Stimulated activated CD8-positive, alpha-beta memory T cell treated with anti-CD3 and anti-CD28 coated beads, Interleukin-7, amount 100 ng/mL, for 4 hours (primary cell): ENCODE results near the gene ZNF501.

Experiments used
- DNase-seq, 2 donors: peaks; one replicate each; pipeline ENCODE4 v3.0.0-alpha.2; 2020; ENCODE audit warnings: low read depth in 2 of 2

ZNF501 gene

DNA sequence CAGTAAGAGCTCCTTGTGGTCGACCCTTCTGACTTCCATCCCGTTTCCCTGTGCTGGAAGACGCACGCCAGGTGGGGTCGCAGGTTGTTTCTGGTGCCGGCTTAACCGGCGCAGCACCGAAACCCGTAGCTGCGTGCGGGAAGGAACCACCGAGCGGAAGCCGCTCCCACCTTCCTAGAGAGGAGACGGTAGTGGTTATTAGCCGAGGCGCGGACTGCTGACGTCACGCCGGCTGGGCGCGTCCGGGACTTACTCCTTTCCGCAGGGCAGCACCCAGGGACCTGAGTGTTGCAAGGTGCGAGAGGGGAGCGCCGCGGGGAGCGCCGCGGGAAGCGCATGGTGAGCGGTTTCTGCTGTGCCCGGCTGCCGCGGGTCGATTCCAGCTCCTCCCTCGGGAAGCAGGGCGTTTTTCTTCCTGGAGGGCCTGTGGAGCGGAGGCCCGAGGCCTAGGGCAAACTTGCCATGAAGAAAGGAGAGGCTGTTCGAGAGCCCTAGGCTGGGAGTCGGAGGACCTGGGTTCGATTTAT is at the start of gene ZNF501:
Gene ZNF501, plus strand, starts transcription at position 252 of the 527 bp plus-strand sequence. CDS start 4,787 bp downstream, outside the sequence.
- peak; percentile 78 to 81 for DNase-seq

GRCh38 chr3:44680921-44681455 is 48.4 kb upstream of the ZNF501 start:
- no peak for DNase-seq

DNA sequence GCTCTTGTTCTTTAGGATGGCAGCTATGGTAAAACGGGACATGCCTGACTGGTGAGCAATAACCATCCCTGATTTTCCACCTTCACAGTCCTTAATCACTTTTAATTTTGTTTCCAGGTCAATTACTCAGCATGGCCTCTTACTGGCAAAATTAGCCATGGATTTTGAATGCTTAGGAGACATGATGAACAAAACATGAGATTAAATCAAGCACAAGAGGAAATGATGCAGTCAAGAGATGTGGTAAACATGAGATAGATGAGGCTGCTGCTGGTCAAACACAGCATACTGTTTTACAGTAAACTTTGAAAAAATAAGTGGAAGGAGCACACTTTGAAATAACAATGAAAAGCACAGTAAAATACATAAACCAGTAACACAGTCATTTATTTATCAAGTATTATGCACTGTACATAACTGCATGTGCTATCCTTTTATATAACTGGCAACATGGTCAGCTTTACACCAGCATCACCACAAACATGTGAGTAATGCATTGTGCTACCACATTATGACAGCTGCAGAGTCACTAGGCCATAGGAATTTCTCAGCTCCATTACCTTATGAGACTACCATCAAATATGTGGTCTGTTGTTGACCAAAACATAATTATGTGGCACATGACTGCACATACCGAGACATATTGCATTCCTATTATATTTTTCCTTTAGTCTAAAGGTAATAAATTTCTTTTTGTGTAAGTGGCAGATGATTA is 47.1 kb upstream of the ZNF501 start:
- no peak for DNase-seq

GRCh38 chr3:44685128-44685800 is 44.2 kb upstream of the ZNF501 start:
- peak; percentile 26 to 54 for DNase-seq

DNA sequence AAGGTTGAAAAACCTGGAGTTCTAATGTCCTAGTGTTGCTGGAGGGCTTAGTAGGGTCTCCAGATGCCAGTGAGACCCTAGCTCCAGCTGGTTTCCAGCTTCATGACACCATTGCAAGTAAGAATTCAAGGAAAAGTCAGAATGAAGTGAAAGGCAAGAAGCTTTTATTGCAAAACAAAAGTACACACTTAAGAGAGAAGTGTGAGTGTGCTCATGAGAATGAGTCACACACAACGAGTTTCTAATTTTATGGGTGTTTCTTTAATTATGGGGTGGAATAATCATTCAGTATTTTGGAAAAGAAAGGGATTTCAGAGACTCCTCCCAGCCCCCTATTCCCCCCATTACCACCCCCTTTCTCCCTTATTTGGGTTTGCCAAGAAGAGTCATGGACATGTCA is 41.5 kb upstream of the ZNF501 start:
- no peak for DNase-seq

DNA sequence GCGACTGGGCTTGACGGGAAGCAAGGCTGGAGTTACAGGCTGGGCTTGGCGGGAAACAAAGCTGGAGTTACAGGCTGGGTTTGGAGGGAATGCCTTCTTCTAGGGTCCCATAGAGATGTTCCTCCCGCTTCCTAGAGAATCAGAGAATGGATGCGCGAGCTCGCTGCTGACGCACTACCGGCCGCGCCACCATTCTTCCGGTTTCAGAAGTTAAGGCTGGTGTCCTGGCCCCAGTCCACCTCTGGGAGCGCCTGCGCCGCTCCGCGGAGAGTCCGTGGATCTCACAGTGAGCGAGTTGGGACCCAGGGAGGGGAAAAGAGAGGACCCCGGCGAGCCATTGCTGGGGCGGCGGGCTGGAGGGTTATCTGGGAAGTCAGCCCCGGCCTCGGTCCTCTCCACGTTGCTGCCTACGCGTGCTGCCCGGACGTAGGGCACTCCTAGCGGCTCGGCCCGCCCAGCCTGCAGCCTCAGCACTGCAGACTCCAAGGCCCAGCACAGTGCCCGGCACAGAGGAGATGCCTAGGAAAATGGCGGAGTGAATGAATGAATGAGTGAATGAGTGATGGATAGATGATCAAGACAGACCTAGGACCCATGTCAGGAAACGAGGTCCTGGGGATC is 16.9 kb upstream of the ZNF501 start, which contains the start of gene ZNF502:
Gene ZNF502, plus strand, starts transcription at position 206 of the 621 bp plus-strand sequence. CDS start 7,602 bp downstream, outside the sequence.
- DNase-seq = peak; percentile 46 to 53

DNA sequence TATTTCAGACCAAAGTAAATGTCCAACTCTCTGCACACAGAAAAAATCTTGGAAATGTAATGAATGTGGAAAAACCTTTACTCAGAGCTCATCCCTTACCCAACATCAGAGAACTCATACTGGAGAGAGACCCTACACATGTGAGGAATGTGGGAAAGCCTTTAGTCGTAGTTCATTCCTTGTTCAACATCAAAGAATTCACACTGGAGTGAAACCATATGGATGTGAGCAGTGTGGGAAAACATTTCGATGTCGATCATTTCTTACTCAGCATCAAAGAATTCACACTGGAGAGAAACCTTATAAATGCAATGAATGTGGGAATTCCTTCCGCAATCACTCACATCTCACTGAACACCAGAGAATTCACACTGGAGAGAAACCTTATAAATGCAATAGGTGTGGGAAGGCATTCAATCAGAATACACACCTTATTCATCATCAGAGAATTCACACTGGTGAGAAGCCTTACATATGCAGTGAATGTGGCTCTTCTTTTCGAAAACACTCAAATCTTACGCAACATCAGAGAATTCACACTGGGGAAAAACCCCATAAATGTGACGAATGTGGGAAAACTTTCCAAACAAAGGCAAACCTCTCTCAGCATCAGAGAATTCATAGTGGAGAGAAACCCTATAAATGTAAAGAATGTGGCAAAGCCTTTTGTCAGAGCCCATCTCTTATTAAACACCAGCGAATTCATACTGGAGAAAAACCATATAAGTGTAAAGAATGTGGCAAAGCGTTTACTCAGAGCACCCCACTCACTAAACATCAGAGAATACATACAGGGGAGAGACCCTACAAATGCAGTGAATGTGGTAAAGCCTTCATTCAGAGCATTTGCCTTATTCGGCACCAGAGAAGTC is 8.0 kb upstream of the ZNF501 start:
- DNase-seq = no peak

GRCh38 chr3:44722103-44722401 is 7.4 kb upstream of the ZNF501 start:
- DNase-seq = no peak

DNA sequence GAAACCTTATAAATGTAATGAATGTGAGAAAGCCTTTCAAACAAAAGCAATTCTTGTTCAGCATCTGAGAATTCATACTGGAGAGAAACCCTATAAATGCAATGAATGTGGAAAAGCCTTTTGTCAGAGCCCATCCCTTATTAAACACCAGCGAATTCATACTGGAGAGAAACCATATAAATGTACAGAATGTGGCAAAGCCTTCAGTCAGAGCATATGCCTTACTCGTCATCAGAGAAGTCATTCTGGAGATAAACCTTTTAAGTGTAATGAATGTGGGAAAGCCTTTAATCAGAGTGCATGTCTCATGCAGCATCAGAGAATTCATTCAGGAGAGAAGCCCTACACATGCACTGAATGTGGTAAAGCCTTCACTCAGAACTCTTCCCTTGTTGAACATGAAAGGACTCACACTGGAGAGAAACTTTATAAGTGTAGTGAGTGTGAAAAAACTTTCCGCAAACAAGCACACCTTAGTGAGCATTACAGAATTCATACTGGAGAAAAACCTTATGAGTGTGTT is 5.3 kb downstream of the ZNF501 start:
- DNase-seq = no peak

GRCh38 chr3:44761101-44761423 is 31.6 kb downstream of the ZNF501 start:
- peak in 1 of 2 donors; percentile 5 for DNase-seq

DNA sequence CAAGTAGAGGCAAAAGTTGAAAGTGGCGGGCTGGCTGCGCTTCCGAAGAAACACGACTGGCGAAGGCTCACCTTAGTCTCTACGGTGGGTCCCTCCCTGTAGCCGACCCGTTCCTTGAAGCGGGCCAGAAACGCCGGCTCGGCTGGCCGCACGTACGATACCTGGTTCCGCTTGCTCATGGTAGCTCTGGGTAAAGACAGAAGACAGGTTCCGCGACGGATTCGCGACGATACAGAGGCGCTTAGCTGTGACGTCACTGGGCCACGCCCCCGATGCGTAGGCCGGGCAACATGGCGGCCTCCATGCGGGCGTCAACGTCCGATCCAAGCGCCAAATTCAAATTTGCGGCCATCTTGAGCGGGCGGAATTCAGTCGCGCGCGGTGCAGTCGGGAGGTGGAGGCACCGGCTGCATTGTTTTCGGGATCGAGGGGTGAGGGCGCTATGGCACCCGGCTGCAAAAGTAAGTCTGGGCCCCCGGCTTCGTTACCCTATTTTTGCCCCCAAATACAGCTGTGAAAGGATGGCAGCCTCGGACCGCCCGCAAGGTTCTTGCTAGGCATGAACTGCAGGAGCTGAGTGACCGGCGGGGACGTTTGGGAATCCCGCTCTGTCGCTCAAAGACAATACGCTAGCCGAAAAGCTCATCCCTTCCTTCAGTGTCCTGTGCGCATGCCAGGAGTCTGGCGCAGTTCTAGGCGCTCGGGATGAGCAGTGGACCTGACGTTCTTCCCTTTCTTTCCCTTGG is 32.2 kb downstream of the ZNF501 start, which contains the start of the genes KIAA1143 and KIF15:
Gene KIAA1143, minus strand, starts transcription at position 196 of the 746 bp plus-strand sequence. Its CDS starts 17 bp downstream, at position 179.
Gene KIF15, plus strand, starts transcription at position 371 of the 746 bp plus-strand sequence. Its CDS starts 72 bp downstream, at position 443.
- peak; percentile 95 to 96 for DNase-seq

- no peak for DNase-seq
Observed at GRCh38 chr3:44762170-44762677, 32.8 kb downstream of the ZNF501 start.

DNA sequence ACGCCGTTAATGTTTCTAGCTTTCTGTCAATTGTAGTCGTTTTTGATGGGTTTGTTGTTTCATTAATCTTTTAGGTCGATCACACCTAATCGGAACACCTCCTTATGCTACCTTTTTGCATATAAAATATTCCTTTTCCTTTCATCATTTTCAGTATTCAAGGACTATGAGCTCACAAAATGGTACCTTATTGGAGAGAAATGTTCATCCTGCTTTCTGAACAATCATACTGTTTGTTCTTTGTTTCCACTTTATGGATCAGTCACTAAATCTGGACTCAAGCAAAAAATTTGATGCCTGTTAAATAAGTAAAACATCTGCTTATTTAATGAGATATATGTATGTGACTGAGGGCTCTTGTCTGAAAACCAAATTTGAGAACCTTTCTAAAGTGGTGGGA is 33.3 kb downstream of the ZNF501 start:
- DNase-seq = no peak

DNA sequence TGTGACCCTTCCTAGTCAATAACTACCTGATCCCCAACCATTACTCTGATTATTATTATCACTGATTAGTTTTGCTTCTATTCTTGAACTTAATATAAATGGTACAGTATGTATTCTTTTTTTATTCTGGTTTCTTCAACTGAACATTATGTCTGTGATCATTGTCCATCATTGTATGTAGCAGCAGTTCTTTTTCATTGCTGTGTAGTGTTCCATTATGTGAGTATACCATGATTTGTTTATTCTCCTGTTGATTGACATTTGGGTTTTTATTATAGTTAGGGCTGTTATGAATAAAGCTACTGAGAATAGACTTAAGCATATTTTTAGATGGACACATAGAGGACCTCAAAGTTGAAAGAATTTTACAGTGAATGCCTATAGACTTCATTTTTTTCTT is 34.8 kb downstream of the ZNF501 start:
- DNase-seq = no peak

GRCh38 chr3:44771424-44772098 is 42.1 kb downstream of the ZNF501 start:
- no peak for DNase-seq

GRCh38 chr3:44772099-44772442 is 42.6 kb downstream of the ZNF501 start:
- DNase-seq = no peak

GRCh38 chr3:44782891-44783290 is 53.5 kb downstream of the ZNF501 start:
- DNase-seq = no peak
